PC-9 (cell line): ENCODE measurements around the gene HK2. TPM values are rescaled to one million over a fixed set of nuclear protein-coding genes. Genes with fewer than 3 reads are reported as not detected.
"Not testable (repeated sequence)": the region's sequence is repeated elsewhere in the genome, so short reads cannot be mapped to it uniquely, and the experiment has no call there.

Source experiments
- BruUV-seq: library from RNA; stranded (reverse); fragments of 400-500 nt; replicated peaks from 2 replicates; lab custom pipeline; 2021; lab: Mats Ljungman, UMichigan
- CTCF ChIA-PET: fragments of 300-600 bp; sonication (Branson Sonifier 250); formaldehyde crosslinking; loops from one replicate; lab custom pipeline; 2022; ENCODE audit warnings: antibody characterized with exemption; lab: Charles Lee
- POLR2A ChIA-PET: fragments of 300-600 bp; sonication (Branson Sonifier 250); formaldehyde crosslinking; loops from one replicate; lab custom pipeline; 2022; ENCODE audit warnings: antibody characterized with exemption; ENCODE audit not compliant: unreplicated experiment; lab: Charles Lee
- DNase-seq, 2 experiments: peaks; one replicate each; pipeline versions ENCODE4 v3.0.0 to v3.0.0-alpha.2; 2015 to 2022; ENCODE audit warnings: mixed read lengths in 1 of 2
- H2AFZ ChIP-seq: fragments of 200-600 bp; sonication (generic); 2 replicates; pipeline ENCODE4 v1.8.1; 2017; ENCODE audit warnings: antibody characterized with exemption
- H3F3A ChIP-seq: fragments of 200-600 bp; sonication (generic); 2 replicates; pipeline ENCODE4 v1.8.1; 2017; ENCODE audit warnings: antibody characterized with exemption, mild to moderate bottlenecking, low read depth; ENCODE audit not compliant: insufficient read depth
- H3K27ac ChIP-seq: fragments of 200-600 bp; sonication (generic); 2 replicates; pipeline ENCODE4 v1.6.1; 2016; ENCODE audit warnings: mixed run types
- H3K27me3 ChIP-seq: fragments of 200-600 bp; sonication (generic); 2 replicates; pipeline ENCODE4 v1.6.1; 2016; ENCODE audit warnings: low read depth, mixed run types; ENCODE audit not compliant: insufficient read depth
- H3K36me3 ChIP-seq: fragments of 200-600 bp; sonication (generic); 2 replicates; pipeline ENCODE4 v1.6.1; 2016; ENCODE audit warnings: low read depth, mixed run types
- H3K4me1 ChIP-seq: fragments of 200-600 bp; sonication (generic); replicated peaks from 2 replicates; pipeline ENCODE4 v1.6.1; 2016; ENCODE audit warnings: mixed run types; ENCODE audit not compliant: insufficient read depth
- H3K4me2 ChIP-seq: fragments of 200-600 bp; sonication (generic); 2 replicates; pipeline ENCODE4 v1.6.1; 2017; ENCODE audit warnings: mixed run types
- H3K4me3 ChIP-seq: fragments of 200-600 bp; sonication (generic); 2 replicates; pipeline ENCODE4 v1.6.1; 2016; ENCODE audit warnings: mixed run types
- H3K79me2 ChIP-seq: fragments of 200-600 bp; sonication (generic); 2 replicates; pipeline ENCODE4 v1.6.1; 2017; ENCODE audit warnings: low read depth, mixed run types
- H3K9me2 ChIP-seq: fragments of 200-600 bp; sonication (generic); 2 replicates; pipeline ENCODE4 v1.8.1; 2017; ENCODE audit warnings: mild to moderate bottlenecking; ENCODE audit not compliant: insufficient read depth
- H3K9me3 ChIP-seq: fragments of 200-600 bp; sonication (generic); 2 replicates; pipeline ENCODE4 v1.8.1; 2016; ENCODE audit warnings: low read depth; ENCODE audit not compliant: insufficient read depth
- H4K20me1 ChIP-seq: fragments of 200-600 bp; sonication (generic); 2 replicates; pipeline ENCODE4 v1.8.1; 2017; ENCODE audit not compliant: insufficient read depth
- EZH2 ChIP-seq: fragments of 200-600 bp; sonication (generic); IDR thresholded peaks from 2 replicates; pipeline ENCODE4 v1.8.0; 2017; ENCODE audit warnings: antibody characterized with exemption, low read depth
- intact Hi-C: fragments of 100-400 bp; cut with micrococcal nuclease; formaldehyde crosslinking; loops from one replicate; pipeline ENCODE4 v1.10.0; 2022; ENCODE audit not compliant: unreplicated experiment
- total RNA-seq: library from RNA; stranded (reverse); gene quantifications from 2 replicates; pipeline ENCODE4 v1.2.3, GENCODE V29; 2021
- TF ChIP-seq, protein P1 (sequence below): fragments of 200-600 bp; sonication (generic); conservative IDR thresholded peaks from 2 replicates; pipeline ENCODE4 v1.6.1; 2017; ENCODE audit warnings: mixed run types, antibody characterized with exemption, mild to moderate bottlenecking, moderate library complexity

Gene HK2
- total RNA-seq, 1 experiment from 2014 or later, result 7.8 TPM

DNA sequence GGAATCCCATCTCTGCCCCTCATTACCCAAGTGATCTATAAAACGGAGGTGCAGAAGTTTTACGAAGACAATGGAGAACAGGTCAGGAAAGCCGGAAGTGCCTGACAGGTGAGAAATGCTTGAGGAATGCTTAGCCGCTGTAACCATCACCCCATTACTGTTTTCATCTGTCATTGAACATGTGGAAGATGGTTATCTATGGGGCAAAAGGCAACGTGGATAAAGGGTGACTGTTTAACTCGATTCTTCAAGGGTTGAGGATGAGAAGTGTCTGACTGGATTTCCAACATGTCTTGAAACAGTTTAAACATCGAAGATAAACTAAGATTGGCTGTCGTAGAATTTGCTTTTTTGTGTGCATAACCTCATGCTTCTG, 17.3 kb downstream of the HK2 start:
- peaks cover 53% of the 10 kb centered on the region for H3F3A ChIP-seq
- peak overlapping the region; percentile 72 for H3K4me2 ChIP-seq
- no peak overlapping the region for H2AFZ ChIP-seq
- CTCF ChIA-PET, result no interaction called here
- no peaks in the 10 kb centered on the region for H3K9me3 ChIP-seq
- peak; percentile 64 to 95 for DNase-seq
- H3K27ac ChIP-seq, result peak overlapping the region; percentile 83
- TF ChIP-seq, protein P1, sequence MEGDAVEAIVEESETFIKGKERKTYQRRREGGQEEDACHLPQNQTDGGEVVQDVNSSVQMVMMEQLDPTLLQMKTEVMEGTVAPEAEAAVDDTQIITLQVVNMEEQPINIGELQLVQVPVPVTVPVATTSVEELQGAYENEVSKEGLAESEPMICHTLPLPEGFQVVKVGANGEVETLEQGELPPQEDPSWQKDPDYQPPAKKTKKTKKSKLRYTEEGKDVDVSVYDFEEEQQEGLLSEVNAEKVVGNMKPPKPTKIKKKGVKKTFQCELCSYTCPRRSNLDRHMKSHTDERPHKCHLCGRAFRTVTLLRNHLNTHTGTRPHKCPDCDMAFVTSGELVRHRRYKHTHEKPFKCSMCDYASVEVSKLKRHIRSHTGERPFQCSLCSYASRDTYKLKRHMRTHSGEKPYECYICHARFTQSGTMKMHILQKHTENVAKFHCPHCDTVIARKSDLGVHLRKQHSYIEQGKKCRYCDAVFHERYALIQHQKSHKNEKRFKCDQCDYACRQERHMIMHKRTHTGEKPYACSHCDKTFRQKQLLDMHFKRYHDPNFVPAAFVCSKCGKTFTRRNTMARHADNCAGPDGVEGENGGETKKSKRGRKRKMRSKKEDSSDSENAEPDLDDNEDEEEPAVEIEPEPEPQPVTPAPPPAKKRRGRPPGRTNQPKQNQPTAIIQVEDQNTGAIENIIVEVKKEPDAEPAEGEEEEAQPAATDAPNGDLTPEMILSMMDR, result no peak
- TF ChIP-seq EZH2, result no peak
- H3K79me2 ChIP-seq, result peaks cover 82% of the 10 kb centered on the region
- no peaks in the 10 kb centered on the region for H4K20me1 ChIP-seq
- intact Hi-C loops, result loop anchor here (2.0 kb wide), 1 partner anchor 16 kb away; the partner anchor contains the start of gene HK2
- peaks cover 82% of the 10 kb centered on the region for H3K4me1 ChIP-seq
- H3K27me3 ChIP-seq, result no peaks in the 10 kb centered on the region
- H3K36me3 ChIP-seq, result peaks cover 15% of the 10 kb centered on the region; the same call in 1 of the 2 replicates
- no peaks in the 10 kb centered on the region for H3K9me2 ChIP-seq
- no TSS peak for BruUV-seq
- peak overlapping the region; percentile 11; the same call in 1 of the 2 replicates for H3K4me3 ChIP-seq
- POLR2A ChIA-PET, result no interaction called here

DNA sequence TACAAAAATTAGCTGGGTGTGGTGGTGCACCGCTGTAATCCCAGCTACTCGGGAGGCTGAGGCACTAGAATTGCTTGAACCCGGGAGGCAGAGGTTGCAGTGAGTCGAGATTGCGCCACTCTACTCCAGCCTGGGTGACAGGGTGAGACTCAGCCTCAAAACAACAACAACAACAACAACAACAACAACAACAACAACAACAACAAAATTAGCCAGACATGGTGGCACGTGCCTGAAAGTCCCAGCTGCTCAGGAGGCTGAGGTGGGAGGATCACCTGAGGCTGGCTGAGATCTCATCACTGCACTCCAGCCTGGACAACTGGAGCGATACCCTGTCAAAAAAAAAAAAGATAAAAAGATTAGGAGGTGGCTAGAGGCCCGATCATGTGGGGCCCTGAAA, 19.4 kb downstream of the HK2 start:
- H3K36me3 ChIP-seq, result peaks cover 15% of the 10 kb centered on the region; the same call in 1 of the 2 replicates
- H3K4me1 ChIP-seq, result peaks cover 68% of the 10 kb centered on the region

DNA sequence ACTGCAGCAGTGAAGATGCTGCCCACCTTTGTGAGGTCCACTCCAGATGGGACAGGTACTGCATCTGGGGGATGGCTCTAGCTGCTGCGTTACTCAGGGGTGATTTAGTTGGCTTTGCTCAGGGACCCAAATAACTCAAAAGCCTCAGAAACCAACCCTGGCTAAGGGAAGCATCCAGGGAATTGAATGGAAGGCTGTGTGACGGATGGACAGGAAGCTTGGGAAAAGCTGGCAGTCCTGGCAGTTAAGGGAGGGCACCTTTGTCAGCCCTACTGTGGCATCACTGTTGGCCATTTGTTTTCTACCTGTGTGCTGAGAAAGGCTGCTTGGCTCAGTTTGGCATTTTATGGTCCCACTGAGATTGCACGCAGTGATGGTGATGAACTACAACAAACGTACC, 20.5 kb downstream of the HK2 start:
- POLR2A ChIA-PET, result interaction anchor here (0.7 kb wide), 1 partner anchor 46 kb away, joined by 8 read pairs; no protein-coding TSS in a partner anchor
- intact Hi-C loops, result no loop called here
- peaks cover 58% of the 10 kb centered on the region for H3K4me1 ChIP-seq
- CTCF ChIA-PET, result no interaction called here
- DNase-seq, result no peak
- TF ChIP-seq EZH2, result no peak
- TF ChIP-seq, protein P1, result no peak
- H3K27ac ChIP-seq, result no peak overlapping the region
- no peaks in the 10 kb centered on the region for H3K9me3 ChIP-seq
- H3K4me3 ChIP-seq, result no peak overlapping the region
- no peaks in the 10 kb centered on the region for H3K9me2 ChIP-seq
- BruUV-seq, result no TSS peak
- no peak overlapping the region for H2AFZ ChIP-seq
- H3K4me2 ChIP-seq, result no peak overlapping the region
- no peaks in the 10 kb centered on the region for H3K27me3 ChIP-seq
- H4K20me1 ChIP-seq, result no peaks in the 10 kb centered on the region
- peaks cover 15% of the 10 kb centered on the region; the same call in 1 of the 2 replicates for H3K36me3 ChIP-seq
- peaks cover 27% of the 10 kb centered on the region for H3F3A ChIP-seq
- H3K79me2 ChIP-seq, result peaks cover 66% of the 10 kb centered on the region

More for the DNA sequence above, 19.4 kb downstream of the HK2 start:
- POLR2A ChIA-PET, H3K27ac ChIP-seq, H3K9me2 ChIP-seq, H3K27me3 ChIP-seq, H4K20me1 ChIP-seq, H3K9me3 ChIP-seq, intact Hi-C loops, DNase-seq, H3K4me3 ChIP-seq, H2AFZ ChIP-seq, BruUV-seq, H3K4me2 ChIP-seq: not testable (repeated sequence)
- H3K79me2 ChIP-seq, result peaks cover 66% of the 10 kb centered on the region
- peaks cover 38% of the 10 kb centered on the region for H3F3A ChIP-seq
- CTCF ChIA-PET, result interaction anchor here (0.8 kb wide), 1 partner anchor 17 kb away, joined by 4 read pairs; no protein-coding TSS in a partner anchor

DNA sequence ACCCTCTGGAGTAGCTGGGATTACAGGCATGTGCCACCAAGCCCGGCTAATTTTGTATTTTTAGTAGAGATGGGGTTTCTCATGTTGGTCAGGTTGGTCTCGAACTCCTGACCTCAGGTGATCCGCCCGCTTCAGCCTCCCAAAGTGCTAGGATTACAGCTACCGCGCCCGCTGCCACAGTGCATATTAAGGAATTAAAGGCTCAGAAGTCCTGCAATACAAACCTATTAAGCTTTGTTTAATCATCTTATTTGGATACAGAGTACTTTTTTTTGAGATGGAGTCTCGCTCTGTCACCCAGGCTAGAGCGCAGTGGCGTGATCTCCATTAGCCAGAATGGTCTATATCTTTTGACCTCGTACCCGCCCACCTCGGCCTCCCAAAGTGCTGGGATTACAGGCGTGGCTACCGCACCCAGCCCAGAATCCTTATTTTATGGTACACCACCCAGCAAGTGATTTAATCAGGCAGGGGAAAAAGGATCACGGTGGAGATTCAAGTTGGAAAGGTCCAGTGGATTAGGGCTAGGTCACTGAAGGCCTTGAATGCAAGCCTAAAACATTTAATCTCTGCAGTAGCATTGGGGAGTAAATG, 21.3 kb downstream of the HK2 start:
- BruUV-seq, H4K20me1 ChIP-seq, H3K4me3 ChIP-seq, intact Hi-C loops, DNase-seq, H3K27ac ChIP-seq, H3K9me2 ChIP-seq, H2AFZ ChIP-seq, H3K9me3 ChIP-seq, H3K27me3 ChIP-seq, CTCF ChIA-PET: not testable (repeated sequence)
- Histone ChIP-seq H3F3A (peaks cover 19% of the 10 kb centered on the region), H3K79me2 (peaks cover 57% of the 10 kb centered on the region), H3K36me3 (peaks cover 15% of the 10 kb centered on the region; the same call in 1 of the 2 replicates), H3K4me1 (peaks cover 49% of the 10 kb centered on the region), H3K4me2 (0 out of 2 replicates have a peak overlapping the region, but pooled peaks have one; percentile 55)
- POLR2A ChIA-PET, result interaction anchor here (0.7 kb wide), 1 partner anchor 9 kb away, joined by 3 read pairs; no protein-coding TSS in a partner anchor
